IPS-15b (cell line): Measurements from ENCODE around the gene EPS8L1.
"Not testable (repeated sequence)": the region's sequence is repeated elsewhere in the genome, so short reads cannot be mapped to it uniquely, and the experiment has no call there.

ENCODE experiments used
- H3K27me3 ChIP-seq: one replicate; pipeline ENCODE4 v1.6.1; 2013; ENCODE audit warnings: low read length; ENCODE audit not compliant: control insufficient read depth, insufficient read depth
- H3K36me3 ChIP-seq: one replicate; pipeline ENCODE4 v1.6.1; 2013; ENCODE audit warnings: low read length; ENCODE audit not compliant: control insufficient read depth, insufficient read depth
- H3K4me1 ChIP-seq: one replicate; pipeline ENCODE4 v1.6.1; 2013; ENCODE audit warnings: mild to moderate bottlenecking, low read length; ENCODE audit not compliant: control insufficient read depth, insufficient read depth
- H3K4me3 ChIP-seq: one replicate; pipeline ENCODE4 v1.5.1; 2013; ENCODE audit warnings: low read depth, low read length
- H3K9ac ChIP-seq: one replicate; pipeline ENCODE4 v1.6.1; 2013; ENCODE audit warnings: low read depth, mild to moderate bottlenecking, low read length
- H3K9me3 ChIP-seq: one replicate; pipeline ENCODE4 v1.6.1; 2013; ENCODE audit warnings: mild to moderate bottlenecking, low read length; ENCODE audit not compliant: control insufficient read depth, insufficient read depth

EPS8L1 gene

DNA sequence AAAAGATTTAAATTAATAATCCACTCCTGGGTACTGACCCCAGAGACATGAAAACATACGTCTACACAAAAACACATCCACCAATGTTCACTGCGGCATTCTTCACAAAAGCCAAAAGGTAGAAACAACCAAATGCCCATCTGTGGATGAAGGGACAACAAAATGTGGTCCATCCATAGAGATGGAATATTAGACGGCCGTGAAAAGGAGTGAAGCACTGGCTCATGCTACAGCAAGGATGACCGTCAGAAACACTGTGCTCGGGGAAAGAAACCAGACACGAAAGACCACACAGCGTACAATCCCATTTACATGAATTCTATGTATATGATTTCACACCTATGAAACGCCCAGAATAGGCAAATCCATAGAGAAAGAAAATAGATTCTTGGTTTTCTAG is 18.8 kb upstream of the EPS8L1 start:
- H3K9me3 ChIP-seq, result no peaks in the 10 kb centered on the region
- no peak overlapping the region for H3K4me3 ChIP-seq
- no peak overlapping the region for H3K9ac ChIP-seq
- no peaks in the 10 kb centered on the region for H3K27me3 ChIP-seq
- H3K4me1 ChIP-seq, result no peaks in the 10 kb centered on the region
- peaks cover 18% of the 10 kb centered on the region for H3K36me3 ChIP-seq

DNA sequence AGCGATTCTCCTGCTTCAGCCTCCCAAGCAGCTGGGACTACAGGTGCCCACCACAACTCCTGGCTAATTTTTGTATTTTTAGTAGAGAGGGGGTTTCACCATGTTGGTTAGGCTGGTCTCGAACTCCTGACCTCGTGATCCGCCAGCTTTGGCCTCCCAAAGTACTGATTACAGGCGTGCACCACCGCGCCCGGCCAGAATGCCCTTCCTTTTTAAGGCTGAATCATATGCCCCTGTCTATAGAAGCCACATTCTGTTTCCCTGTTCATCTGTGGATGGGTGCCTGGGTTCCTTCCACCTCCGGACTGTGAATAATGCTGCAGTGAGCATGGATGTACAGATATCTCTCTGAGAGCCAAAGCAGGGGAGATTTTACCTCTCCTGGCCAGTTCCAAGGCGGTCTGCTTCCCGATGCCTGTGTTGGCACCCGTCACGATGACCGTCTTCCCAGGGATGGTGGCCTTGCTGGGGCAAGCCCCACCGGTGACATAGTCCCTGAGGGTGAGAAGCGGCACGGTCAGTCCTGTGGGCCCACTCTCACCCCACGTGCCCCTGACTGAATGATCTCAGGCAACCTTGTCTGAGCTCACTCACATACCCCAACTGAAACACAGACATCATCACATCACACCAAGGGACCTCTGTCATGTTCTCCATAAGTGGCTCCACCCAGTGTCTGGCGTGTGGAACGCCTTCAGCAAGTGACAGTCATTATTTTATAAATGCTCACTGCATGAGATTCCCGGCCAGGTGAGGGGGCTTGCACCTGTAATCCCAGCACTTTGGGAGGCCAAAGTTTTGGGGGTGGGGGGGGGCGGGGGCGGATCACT is 16.7 kb upstream of the EPS8L1 start:
- Histone ChIP-seq H3K4me1 (no peaks in the 10 kb centered on the region), H3K36me3 (peaks cover 11% of the 10 kb centered on the region), H3K9ac (no peak overlapping the region), H3K27me3 (peaks cover 5% of the 10 kb centered on the region), H3K9me3 (no peaks in the 10 kb centered on the region), H3K4me3 (no peak overlapping the region)

DNA sequence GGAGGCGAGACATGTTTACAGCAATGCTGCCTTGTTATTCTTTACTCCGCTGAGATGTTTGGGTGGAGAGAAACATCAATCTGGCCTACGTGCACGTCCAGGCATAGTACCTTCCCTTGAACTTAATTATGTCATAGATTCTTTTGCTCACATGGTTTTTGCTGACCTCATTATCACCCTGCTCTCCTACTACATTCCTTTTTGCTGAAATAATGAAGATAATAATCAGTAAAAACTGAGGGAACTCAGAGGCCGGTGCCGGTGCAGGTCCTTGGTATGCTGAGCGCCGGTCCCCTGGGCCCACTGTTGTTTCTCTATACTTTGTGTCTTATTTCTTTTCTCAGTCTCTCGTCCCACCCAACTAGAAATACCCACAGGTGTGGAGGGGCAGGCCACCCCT is 15.4 kb upstream of the EPS8L1 start:
- not testable (repeated sequence) for H3K27me3 ChIP-seq, H3K9ac ChIP-seq, H3K9me3 ChIP-seq, H3K4me1 ChIP-seq, H3K4me3 ChIP-seq, H3K36me3 ChIP-seq

DNA sequence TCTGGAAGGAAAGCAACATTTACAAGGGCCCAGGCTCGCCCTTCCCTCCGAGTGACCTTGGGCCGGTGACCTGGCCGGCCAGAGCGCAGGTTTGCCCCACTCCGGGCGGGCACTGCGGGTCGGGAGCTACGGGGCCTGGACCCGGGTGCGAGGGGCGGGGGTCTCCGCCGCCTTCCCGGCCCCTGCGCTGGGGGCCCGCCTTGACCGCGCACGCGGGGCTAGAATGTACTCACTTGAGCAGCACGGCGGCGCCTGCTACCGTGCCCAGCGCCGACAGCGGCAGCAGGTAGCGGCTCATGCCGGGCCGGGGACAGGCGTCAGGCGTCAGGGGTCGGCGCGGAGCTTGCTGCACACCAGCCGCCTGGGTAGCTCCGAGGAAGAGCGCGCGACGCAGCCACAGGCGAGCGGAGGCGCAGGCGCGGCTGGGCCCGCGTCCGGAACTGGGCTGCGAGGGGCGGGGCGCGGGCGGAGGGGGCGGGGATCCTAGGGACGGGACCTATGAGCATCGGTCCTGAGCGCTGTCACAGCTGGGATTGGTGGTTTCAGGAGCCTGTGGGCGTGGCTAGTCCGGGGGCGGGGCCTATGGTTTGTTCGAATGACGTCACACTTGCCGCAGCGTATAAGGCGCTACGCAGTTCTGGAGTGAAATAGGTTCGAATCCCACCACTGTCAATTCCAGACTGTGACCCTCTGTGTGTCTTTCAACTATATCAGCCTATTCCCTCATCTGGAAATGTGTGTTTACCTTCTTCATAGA is 12.8 kb upstream of the EPS8L1 start, which contains the start of gene RDH13:
TSS of gene RDH13 (minus strand) at position 414 of the 757 bp plus-strand sequence. CDS start at position 298, 116 bp downstream.
- Histone ChIP-seq H3K4me3 (peak within 1 kb of the TSS; percentile 72), H3K4me1 (no peaks in the 10 kb centered on the region), H3K36me3 (no peaks in the 10 kb centered on the region), H3K9me3 (no peaks in the 10 kb centered on the region), H3K27me3 (peaks cover 33% of the 10 kb centered on the region), H3K9ac (peak within 1 kb of the TSS; percentile 54)

DNA sequence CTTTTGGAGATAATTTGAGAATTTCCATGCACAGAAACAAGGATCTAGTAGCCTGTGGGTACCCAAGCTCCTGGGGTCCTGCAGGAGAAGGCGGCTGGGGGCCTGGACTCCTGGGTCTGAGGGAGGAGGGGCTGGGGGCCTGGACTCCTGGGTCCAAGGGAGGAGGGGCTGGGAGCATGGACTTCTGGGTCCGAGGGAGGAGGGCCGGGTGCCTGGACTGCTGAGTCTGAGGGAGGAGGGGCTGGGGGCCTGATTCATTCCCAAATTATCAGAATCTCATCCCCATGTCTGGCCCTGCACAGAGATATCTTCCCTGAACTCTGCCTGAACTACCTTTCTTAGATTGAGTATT is 12.2 kb upstream of the EPS8L1 start:
- Histone ChIP-seq H3K4me3 (no peak overlapping the region), H3K9me3 (no peaks in the 10 kb centered on the region), H3K27me3 (peaks cover 36% of the 10 kb centered on the region), H3K36me3 (no peaks in the 10 kb centered on the region), H3K9ac (no peak overlapping the region), H3K4me1 (no peaks in the 10 kb centered on the region)

- H3K9me3 ChIP-seq, H3K4me3 ChIP-seq, H3K36me3 ChIP-seq, H3K9ac ChIP-seq, H3K4me1 ChIP-seq: not testable (repeated sequence)
- H3K27me3 ChIP-seq, result peaks cover 49% of the 10 kb centered on the region
Measured at GRCh38 chr19:55065516-55065915, 10.2 kb upstream of the EPS8L1 start.

DNA sequence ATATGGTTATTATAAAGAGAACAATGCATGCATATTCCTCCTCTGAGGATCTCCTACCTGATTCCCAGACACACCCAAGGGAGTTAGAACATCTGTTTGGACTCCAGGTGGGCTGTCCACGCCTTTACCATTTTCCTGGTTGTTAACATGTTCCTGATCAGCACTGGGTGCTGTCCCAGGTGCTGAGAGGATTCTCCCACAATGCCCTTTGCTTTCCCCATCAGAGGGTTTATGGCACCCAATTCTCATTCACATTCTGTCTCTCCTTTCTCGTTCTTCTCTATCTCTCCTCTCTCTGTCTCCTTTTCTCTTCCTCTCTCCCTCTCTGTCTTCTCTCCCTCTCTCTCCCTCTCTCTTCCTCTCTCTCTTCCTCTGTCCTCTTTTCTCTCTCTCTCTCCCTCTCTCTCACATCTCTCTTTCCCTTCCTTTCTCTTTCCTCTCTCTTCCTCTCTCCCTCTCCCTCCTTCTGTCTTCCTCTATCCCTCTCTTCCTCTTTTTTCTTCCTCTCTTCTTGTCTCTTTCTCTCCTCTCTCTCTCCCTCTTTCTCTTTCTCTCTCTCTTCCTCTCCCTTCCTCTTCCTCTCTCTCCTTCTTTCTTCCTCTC is 9.5 kb upstream of the EPS8L1 start:
- no peaks in the 10 kb centered on the region for H3K9me3 ChIP-seq
- no peak overlapping the region for H3K9ac ChIP-seq
- peaks cover 8% of the 10 kb centered on the region for H3K4me1 ChIP-seq
- H3K36me3 ChIP-seq, result no peaks in the 10 kb centered on the region
- no peak overlapping the region for H3K4me3 ChIP-seq
- H3K27me3 ChIP-seq, result peaks cover 56% of the 10 kb centered on the region

- H3K27me3 ChIP-seq, result peaks cover 66% of the 10 kb centered on the region
- H3K9me3 ChIP-seq, result no peaks in the 10 kb centered on the region
- no peak overlapping the region for H3K9ac ChIP-seq
- peaks cover 12% of the 10 kb centered on the region for H3K4me1 ChIP-seq
- no peaks in the 10 kb centered on the region for H3K36me3 ChIP-seq
- H3K4me3 ChIP-seq, result no peak overlapping the region
Measured at GRCh38 chr19:55067869-55068268, 7.8 kb upstream of the EPS8L1 start.

- no peaks in the 10 kb centered on the region for H3K9me3 ChIP-seq
- peaks cover 65% of the 10 kb centered on the region for H3K27me3 ChIP-seq
- H3K4me1 ChIP-seq, result peaks cover 12% of the 10 kb centered on the region
- H3K4me3 ChIP-seq, result peak overlapping the region; percentile 59
- no peaks in the 10 kb centered on the region for H3K36me3 ChIP-seq
- no peak overlapping the region for H3K9ac ChIP-seq
Measured at GRCh38 chr19:55068950-55069864, 6.5 kb upstream of the EPS8L1 start.

GRCh38 chr19:55069865-55070197 is 5.8 kb upstream of the EPS8L1 start:
- Histone ChIP-seq H3K9me3 (no peaks in the 10 kb centered on the region), H3K4me3 (peak overlapping the region; percentile 59), H3K4me1 (peaks cover 12% of the 10 kb centered on the region), H3K27me3 (peaks cover 65% of the 10 kb centered on the region), H3K9ac (no peak overlapping the region), H3K36me3 (no peaks in the 10 kb centered on the region)

- Histone ChIP-seq H3K27me3 (peaks cover 64% of the 10 kb centered on the region), H3K4me1 (peaks cover 17% of the 10 kb centered on the region)
Measured at GRCh38 chr19:55070466-55071128, 5.1 kb upstream of the EPS8L1 start.

More at GRCh38 chr19:55070466-55071128, 5.1 kb upstream of the EPS8L1 start:
- Histone ChIP-seq H3K9ac (no peak overlapping the region), H3K36me3 (no peaks in the 10 kb centered on the region), H3K4me3 (no peak overlapping the region), H3K9me3 (no peaks in the 10 kb centered on the region)
